Measurements from ENCODE around the gene CARS2.

The CARS2 gene

GRCh38 chr13:110690516-110690915 is 15.4 kb downstream of the CARS2 start:
- Histone ChIP-seq H3K9me3 (ENCODE audit: control insufficient read depth, low read length) (no peaks in the 10 kb centered on the region), H3K4me3 (ENCODE audit: low read length) (no peak overlapping the region), H3K9ac (ENCODE audit: low read length) (no peak overlapping the region), H3K27me3 (replicated peaks; ENCODE audit: control insufficient read depth, insufficient read depth, low read length) (no peaks in the 10 kb centered on the region), H3K4me1 (ENCODE audit: control insufficient read depth, insufficient read depth, low read length) (no peaks in the 10 kb centered on the region), H3K36me3 (ENCODE audit: control insufficient read depth, insufficient read depth, low read length, severe bottlenecking) (peaks cover 69% of the 10 kb centered on the region)
- DNase-seq (ENCODE audit: low read depth), result no peak

- no peak overlapping the region for H3K4me3 ChIP-seq (ENCODE audit: low read length)
- no peak overlapping the region for H3K9ac ChIP-seq (ENCODE audit: low read length)
- DNase-seq (ENCODE audit: low read depth), result no peak
- no peaks in the 10 kb centered on the region for H3K4me1 ChIP-seq (ENCODE audit: control insufficient read depth, insufficient read depth, low read length)
- no peaks in the 10 kb centered on the region for H3K9me3 ChIP-seq (ENCODE audit: control insufficient read depth, low read length)
- no peaks in the 10 kb centered on the region for H3K27me3 ChIP-seq (replicated peaks; ENCODE audit: control insufficient read depth, insufficient read depth, low read length)
- peaks cover 69% of the 10 kb centered on the region for H3K36me3 ChIP-seq (ENCODE audit: control insufficient read depth, insufficient read depth, low read length, severe bottlenecking)
Measured at GRCh38 chr13:110689711-110690110, 16.2 kb downstream of the CARS2 start.

- Histone ChIP-seq H3K36me3 (ENCODE audit: control insufficient read depth, insufficient read depth, low read length, severe bottlenecking) (peaks cover 70% of the 10 kb centered on the region), H3K9me3 (ENCODE audit: control insufficient read depth, low read length) (no peaks in the 10 kb centered on the region), H3K27me3 (replicated peaks; ENCODE audit: control insufficient read depth, insufficient read depth, low read length) (no peaks in the 10 kb centered on the region), H3K9ac (ENCODE audit: low read length) (no peak overlapping the region), H3K4me3 (ENCODE audit: low read length) (no peak overlapping the region), H3K4me1 (ENCODE audit: control insufficient read depth, insufficient read depth, low read length) (no peaks in the 10 kb centered on the region)
- DNase-seq (ENCODE audit: low read depth), result no peak
Measured at GRCh38 chr13:110689041-110689440, 16.9 kb downstream of the CARS2 start.

- DNase-seq (ENCODE audit: low read depth), result no peak
Measured at GRCh38 chr13:110687736-110688135, 18.2 kb downstream of the CARS2 start.

GRCh38 chr13:110685305-110686020 is 20.5 kb downstream of the CARS2 start:
- H3K27me3 ChIP-seq (replicated peaks; ENCODE audit: control insufficient read depth, insufficient read depth, low read length), result no peaks in the 10 kb centered on the region
- H3K4me1 ChIP-seq (ENCODE audit: control insufficient read depth, insufficient read depth, low read length), result no peaks in the 10 kb centered on the region
- H3K9ac ChIP-seq (ENCODE audit: low read length), result no peak overlapping the region
- peaks cover 93% of the 10 kb centered on the region for H3K36me3 ChIP-seq (ENCODE audit: control insufficient read depth, insufficient read depth, low read length, severe bottlenecking)
- peak; percentile 62 for DNase-seq (ENCODE audit: low read depth)
- H3K4me3 ChIP-seq (ENCODE audit: low read length), result no peak overlapping the region
- H3K9me3 ChIP-seq (ENCODE audit: control insufficient read depth, low read length), result no peaks in the 10 kb centered on the region

More at GRCh38 chr13:110687736-110688135, 18.2 kb downstream of the CARS2 start:
- Histone ChIP-seq H3K36me3 (ENCODE audit: control insufficient read depth, insufficient read depth, low read length, severe bottlenecking) (peaks cover 76% of the 10 kb centered on the region), H3K4me1 (ENCODE audit: control insufficient read depth, insufficient read depth, low read length) (no peaks in the 10 kb centered on the region), H3K9ac (ENCODE audit: low read length) (no peak overlapping the region), H3K4me3 (ENCODE audit: low read length) (no peak overlapping the region), H3K27me3 (replicated peaks; ENCODE audit: control insufficient read depth, insufficient read depth, low read length) (no peaks in the 10 kb centered on the region), H3K9me3 (ENCODE audit: control insufficient read depth, low read length) (no peaks in the 10 kb centered on the region)

- no peak for DNase-seq (ENCODE audit: low read depth)
- no peak overlapping the region for H3K9ac ChIP-seq (ENCODE audit: low read length)
- H3K4me3 ChIP-seq (ENCODE audit: low read length), result no peak overlapping the region
- H3K36me3 ChIP-seq (ENCODE audit: control insufficient read depth, insufficient read depth, low read length, severe bottlenecking), result peaks cover 94% of the 10 kb centered on the region
- H3K27me3 ChIP-seq (replicated peaks; ENCODE audit: control insufficient read depth, insufficient read depth, low read length), result no peaks in the 10 kb centered on the region
- H3K4me1 ChIP-seq (ENCODE audit: control insufficient read depth, insufficient read depth, low read length), result no peaks in the 10 kb centered on the region
- H3K9me3 ChIP-seq (ENCODE audit: control insufficient read depth, low read length), result no peaks in the 10 kb centered on the region
Measured at GRCh38 chr13:110684388-110685056, 21.4 kb downstream of the CARS2 start.

DNA sequence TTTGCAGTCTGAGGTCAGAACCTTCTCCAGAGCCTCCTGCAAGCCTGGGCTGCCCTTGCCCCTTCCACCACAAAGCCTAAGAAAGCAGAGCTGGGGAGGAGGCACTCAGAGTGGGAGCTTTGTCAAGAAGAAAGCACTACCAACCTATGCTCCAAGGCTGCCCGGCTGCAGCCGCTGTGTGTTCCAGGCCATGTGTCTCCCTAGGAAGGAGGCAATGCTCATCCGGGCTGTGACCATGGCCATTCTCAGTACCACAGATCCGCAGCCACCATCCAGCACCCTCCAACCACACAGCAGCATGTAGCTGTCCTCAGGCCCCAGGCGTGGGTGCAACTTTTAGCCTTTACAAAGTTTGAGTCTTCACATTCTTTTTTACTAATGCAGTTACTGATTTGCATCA is 22.0 kb downstream of the CARS2 start:
- H3K9ac ChIP-seq (ENCODE audit: low read length), result no peak overlapping the region
- H3K4me3 ChIP-seq (ENCODE audit: low read length), result no peak overlapping the region
- H3K27me3 ChIP-seq (replicated peaks; ENCODE audit: control insufficient read depth, insufficient read depth, low read length), result no peaks in the 10 kb centered on the region
- H3K36me3 ChIP-seq (ENCODE audit: control insufficient read depth, insufficient read depth, low read length, severe bottlenecking), result peaks cover 90% of the 10 kb centered on the region
- DNase-seq (ENCODE audit: low read depth), result no peak
- no peaks in the 10 kb centered on the region for H3K4me1 ChIP-seq (ENCODE audit: control insufficient read depth, insufficient read depth, low read length)
- no peaks in the 10 kb centered on the region for H3K9me3 ChIP-seq (ENCODE audit: control insufficient read depth, low read length)

- H3K9ac ChIP-seq (ENCODE audit: low read length), result no peak overlapping the region
- no peaks in the 10 kb centered on the region for H3K9me3 ChIP-seq (ENCODE audit: control insufficient read depth, low read length)
- peaks cover 93% of the 10 kb centered on the region for H3K36me3 ChIP-seq (ENCODE audit: control insufficient read depth, insufficient read depth, low read length, severe bottlenecking)
- no peaks in the 10 kb centered on the region for H3K27me3 ChIP-seq (replicated peaks; ENCODE audit: control insufficient read depth, insufficient read depth, low read length)
- DNase-seq (ENCODE audit: low read depth), result peak; percentile 52
- H3K4me1 ChIP-seq (ENCODE audit: control insufficient read depth, insufficient read depth, low read length), result no peaks in the 10 kb centered on the region
- no peak overlapping the region for H3K4me3 ChIP-seq (ENCODE audit: low read length)
Measured at GRCh38 chr13:110683203-110683883, 22.6 kb downstream of the CARS2 start.

DNA sequence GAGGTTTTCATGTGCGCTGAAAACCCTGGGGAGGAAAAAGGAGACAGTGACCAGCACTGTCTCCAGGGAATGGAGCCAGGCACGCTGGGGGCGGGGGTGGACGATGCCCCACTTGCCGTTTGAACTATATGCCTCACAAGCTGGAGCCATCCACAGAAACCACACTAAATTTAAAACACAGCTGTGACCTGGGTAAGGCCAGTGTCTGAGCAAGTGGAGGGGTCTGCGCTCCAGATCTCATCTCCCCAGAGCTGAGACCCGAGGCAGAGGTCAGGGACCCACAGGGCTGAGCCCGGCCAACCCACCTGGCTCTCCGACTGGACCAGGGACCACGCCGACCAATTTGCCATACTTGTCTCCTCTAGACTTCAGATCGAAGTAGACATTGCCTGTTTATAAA is 23.2 kb downstream of the CARS2 start:
- Histone ChIP-seq H3K4me3 (ENCODE audit: low read length) (no peak overlapping the region), H3K36me3 (ENCODE audit: control insufficient read depth, insufficient read depth, low read length, severe bottlenecking) (peaks cover 93% of the 10 kb centered on the region), H3K9me3 (ENCODE audit: control insufficient read depth, low read length) (no peaks in the 10 kb centered on the region), H3K4me1 (ENCODE audit: control insufficient read depth, insufficient read depth, low read length) (no peaks in the 10 kb centered on the region), H3K9ac (ENCODE audit: low read length) (no peak overlapping the region), H3K27me3 (replicated peaks; ENCODE audit: control insufficient read depth, insufficient read depth, low read length) (no peaks in the 10 kb centered on the region)
- no peak for DNase-seq (ENCODE audit: low read depth)

GRCh38 chr13:110681868-110682550 is 23.9 kb downstream of the CARS2 start:
- no peaks in the 10 kb centered on the region for H3K27me3 ChIP-seq (replicated peaks; ENCODE audit: control insufficient read depth, insufficient read depth, low read length)
- peaks cover 86% of the 10 kb centered on the region for H3K36me3 ChIP-seq (ENCODE audit: control insufficient read depth, insufficient read depth, low read length, severe bottlenecking)
- H3K4me3 ChIP-seq (ENCODE audit: low read length), result no peak overlapping the region
- no peak overlapping the region for H3K9ac ChIP-seq (ENCODE audit: low read length)
- H3K4me1 ChIP-seq (ENCODE audit: control insufficient read depth, insufficient read depth, low read length), result no peaks in the 10 kb centered on the region
- H3K9me3 ChIP-seq (ENCODE audit: control insufficient read depth, low read length), result no peaks in the 10 kb centered on the region
- no peak for DNase-seq (ENCODE audit: low read depth)

- no peaks in the 10 kb centered on the region for H3K27me3 ChIP-seq (replicated peaks; ENCODE audit: control insufficient read depth, insufficient read depth, low read length)
- H3K9me3 ChIP-seq (ENCODE audit: control insufficient read depth, low read length), result no peaks in the 10 kb centered on the region
- no peak overlapping the region for H3K9ac ChIP-seq (ENCODE audit: low read length)
- peaks cover 87% of the 10 kb centered on the region for H3K36me3 ChIP-seq (ENCODE audit: control insufficient read depth, insufficient read depth, low read length, severe bottlenecking)
- H3K4me1 ChIP-seq (ENCODE audit: control insufficient read depth, insufficient read depth, low read length), result no peaks in the 10 kb centered on the region
- H3K4me3 ChIP-seq (ENCODE audit: low read length), result no peak overlapping the region
- DNase-seq (ENCODE audit: low read depth), result peak; percentile 49
Measured at GRCh38 chr13:110680852-110681251, 25.1 kb downstream of the CARS2 start.
